HepG2 (cell line): ENCODE results near the gene NELFCD. TPM values are rescaled to one million over a fixed set of nuclear protein-coding genes. Genes with fewer than 3 reads are reported as not detected.

Source experiments
- CHCHD3 ChIP-seq: sonication (generic); formaldehyde crosslinking; IDR thresholded peaks from 2 replicates; pipeline ENCODE4 v1.8.0; 2022; ENCODE audit warnings: mild to moderate bottlenecking, missing genetic modification reagents, moderate library complexity
- GABPB1 ChIP-seq: IDR thresholded peaks from 2 replicates; pipeline ENCODE4 v1.6.1; 2016; ENCODE audit warnings: mild to moderate bottlenecking, missing genetic modification reagents, moderate library complexity, missing compliant biosample characterization
- GTF3A ChIP-seq: sonication (generic); formaldehyde crosslinking; conservative IDR thresholded peaks from 2 replicates; pipeline ENCODE4 v1.4.0; 2020; ENCODE audit warnings: mild to moderate bottlenecking, missing genetic modification reagents
- KDM2A ChIP-seq: sonication (generic); formaldehyde crosslinking; IDR thresholded peaks from 2 replicates; pipeline ENCODE4 v1.4.0; 2020; ENCODE audit warnings: low read depth, missing genetic modification reagents, borderline replicate concordance
- MAFK ChIP-seq, 2 experiments: IDR thresholded peaks in 1 of 2; conservative IDR thresholded peaks in 1 of 2; 2 replicates each; pipeline ENCODE4 v1.6.1; 2011; ENCODE audit warnings: improper control_type of control experiment in 2 of 2, low read length in 2 of 2
- MTA3 ChIP-seq: sonication (generic); formaldehyde crosslinking; IDR thresholded peaks from 2 replicates; pipeline ENCODE4 v1.4.0; 2020; ENCODE audit warnings: missing genetic modification reagents
- REPIN1 ChIP-seq: sonication (generic); formaldehyde crosslinking; IDR thresholded peaks from 2 replicates; pipeline ENCODE4 v1.8.0; 2022; ENCODE audit warnings: missing genetic modification reagents, low read depth, mild to moderate bottlenecking, borderline replicate concordance
- RFXANK ChIP-seq: IDR thresholded peaks from 2 replicates; pipeline ENCODE4 v1.6.1; 2016
- ZNF850 ChIP-seq: sonication (generic); formaldehyde crosslinking; conservative IDR thresholded peaks from 2 replicates; pipeline ENCODE4 v1.9.0; 2021; ENCODE audit warnings: mild to moderate bottlenecking, missing genetic modification reagents
- ZSCAN29 ChIP-seq: sonication (generic); formaldehyde crosslinking; conservative IDR thresholded peaks from 2 replicates; pipeline ENCODE4 v1.4.0; 2020; ENCODE audit warnings: mild to moderate bottlenecking, missing genetic modification reagents
- polyA plus RNA-seq, 8 experiments: library from polyadenylated mRNA; depleted of rRNA in 3 of 8; stranded (reverse) in 7 of 8; unstranded in 1 of 8; fragments of >200 nt; fragmentation: Illumina TruSeq in 4 of 8; extraction: Trizol in 4 of 8; gene quantifications; 2 replicates each; pipeline versions ENCODE4 v1.2.1 to v1.2.3, GENCODE V29; 2011 to 2016; ENCODE audit warnings: low read depth in 4 of 8, missing spikeins in 1 of 8, mixed read lengths in 1 of 8; ENCODE audit not compliant: insufficient read depth in 1 of 8
- total RNA-seq, 5 experiments: library from RNA; depleted of rRNA; stranded (reverse); fragments of >200 nt; fragmentation: Illumina TruSeq; extraction: Trizol; gene quantifications; 2 replicates each; pipeline ENCODE4 v1.2.3, GENCODE V29; 2016; ENCODE audit warnings: low read depth in 1 of 5
- TF ChIP-seq, protein P1 (sequence below): sonication (generic); formaldehyde crosslinking; IDR thresholded peaks from 2 replicates; pipeline ENCODE4 v1.5.0; 2020; ENCODE audit warnings: mild to moderate bottlenecking, missing genetic modification reagents
- TF ChIP-seq, protein P2 (sequence below): sonication (generic); formaldehyde crosslinking; IDR thresholded peaks from 2 replicates; pipeline ENCODE4 v1.9.0; 2021; ENCODE audit warnings: missing genetic modification reagents, mild to moderate bottlenecking, borderline replicate concordance
- TF ChIP-seq, protein P3 (sequence below): sonication (generic); formaldehyde crosslinking; IDR thresholded peaks from 2 replicates; pipeline ENCODE4 v1.5.1; 2020; ENCODE audit warnings: missing genetic modification reagents, mild to moderate bottlenecking, borderline replicate concordance
- TF ChIP-seq, protein P4 (sequence below): fragments of 450-650 bp; IDR thresholded peaks from 2 replicates; pipeline ENCODE4 v1.6.1; 2016
- TF ChIP-seq, protein P5 (sequence below): sonication (generic); formaldehyde crosslinking; IDR thresholded peaks from 2 replicates; pipeline ENCODE4 v1.4.0; 2020; ENCODE audit warnings: missing genetic modification reagents
- TF ChIP-seq, protein P6 (sequence below): sonication (generic); formaldehyde crosslinking; IDR thresholded peaks from 2 replicates; pipeline ENCODE4 v1.5.0; 2020; ENCODE audit warnings: missing genetic modification reagents

NELFCD gene
- total and polyA plus RNA-seq, 2 of the 13 experiments (the other 11 are each of a cell fraction or from before 2014, with no cell fraction given): 159 to 203 TPM

DNA sequence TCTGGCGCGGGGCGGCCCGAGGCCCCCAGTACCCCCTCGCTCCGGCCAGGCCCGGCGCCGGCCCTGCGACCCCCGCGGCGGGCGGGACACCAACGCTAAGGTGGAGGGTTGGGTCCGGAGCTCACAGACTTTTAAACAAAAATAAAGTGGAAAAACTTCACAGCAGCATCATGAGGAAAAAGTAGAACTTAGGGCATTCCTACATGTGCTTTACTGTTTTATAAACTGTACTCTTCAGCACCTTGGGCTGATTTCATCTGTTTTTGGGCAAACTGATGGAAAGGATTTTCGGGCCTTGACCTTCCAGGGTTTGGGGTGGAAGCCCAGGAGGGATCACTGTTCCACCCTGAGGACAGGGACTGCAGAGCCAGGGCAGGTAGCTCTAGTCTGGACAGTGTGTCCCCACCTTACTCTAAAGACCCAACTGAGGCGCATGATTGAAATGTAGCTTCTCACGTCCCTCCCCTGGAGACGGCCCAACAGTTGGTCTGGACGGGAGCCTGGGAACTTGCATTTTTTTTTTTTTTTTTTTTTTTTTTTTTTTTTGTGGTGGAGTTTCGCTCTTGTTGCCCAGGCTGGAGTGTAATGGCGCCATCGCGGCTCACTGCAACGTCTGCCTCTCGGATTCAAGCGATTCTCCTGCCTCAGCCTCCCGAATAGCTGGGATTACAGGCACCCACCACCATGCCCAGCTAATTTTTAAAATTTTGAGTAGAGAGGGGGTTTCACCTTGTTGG is 740 bp downstream of the NELFCD start (continued):
- TF ChIP-seq REPIN1: no peak
- no peak for TF ChIP-seq ZSCAN29 (CRISPR knock-in tag)
- TF ChIP-seq, protein P1, sequence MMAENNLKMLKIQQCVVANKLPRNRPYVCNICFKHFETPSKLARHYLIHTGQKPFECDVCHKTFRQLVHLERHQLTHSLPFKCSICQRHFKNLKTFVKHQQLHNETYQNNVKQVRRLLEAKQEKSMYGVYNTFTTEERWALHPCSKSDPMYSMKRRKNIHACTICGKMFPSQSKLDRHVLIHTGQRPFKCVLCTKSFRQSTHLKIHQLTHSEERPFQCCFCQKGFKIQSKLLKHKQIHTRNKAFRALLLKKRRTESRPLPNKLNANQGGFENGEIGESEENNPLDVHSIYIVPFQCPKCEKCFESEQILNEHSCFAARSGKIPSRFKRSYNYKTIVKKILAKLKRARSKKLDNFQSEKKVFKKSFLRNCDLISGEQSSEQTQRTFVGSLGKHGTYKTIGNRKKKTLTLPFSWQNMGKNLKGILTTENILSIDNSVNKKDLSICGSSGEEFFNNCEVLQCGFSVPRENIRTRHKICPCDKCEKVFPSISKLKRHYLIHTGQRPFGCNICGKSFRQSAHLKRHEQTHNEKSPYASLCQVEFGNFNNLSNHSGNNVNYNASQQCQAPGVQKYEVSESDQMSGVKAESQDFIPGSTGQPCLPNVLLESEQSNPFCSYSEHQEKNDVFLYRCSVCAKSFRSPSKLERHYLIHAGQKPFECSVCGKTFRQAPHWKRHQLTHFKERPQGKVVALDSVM (CRISPR knock-in tag): no peak
- no peak for TF ChIP-seq ZNF850 (CRISPR knock-in tag)
- no peak for TF ChIP-seq GABPB1 (CRISPR knock-in tag)
- TF ChIP-seq, protein P2, sequence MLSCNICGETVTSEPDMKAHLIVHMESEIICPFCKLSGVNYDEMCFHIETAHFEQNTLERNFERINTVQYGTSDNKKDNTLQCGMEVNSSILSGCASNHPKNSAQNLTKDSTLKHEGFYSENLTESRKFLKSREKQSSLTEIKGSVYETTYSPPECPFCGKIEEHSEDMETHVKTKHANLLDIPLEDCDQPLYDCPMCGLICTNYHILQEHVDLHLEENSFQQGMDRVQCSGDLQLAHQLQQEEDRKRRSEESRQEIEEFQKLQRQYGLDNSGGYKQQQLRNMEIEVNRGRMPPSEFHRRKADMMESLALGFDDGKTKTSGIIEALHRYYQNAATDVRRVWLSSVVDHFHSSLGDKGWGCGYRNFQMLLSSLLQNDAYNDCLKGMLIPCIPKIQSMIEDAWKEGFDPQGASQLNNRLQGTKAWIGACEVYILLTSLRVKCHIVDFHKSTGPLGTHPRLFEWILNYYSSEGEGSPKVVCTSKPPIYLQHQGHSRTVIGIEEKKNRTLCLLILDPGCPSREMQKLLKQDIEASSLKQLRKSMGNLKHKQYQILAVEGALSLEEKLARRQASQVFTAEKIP: no peak
- no peak for TF ChIP-seq MAFK (conservative IDR thresholded peaks at IDR 0.05 in 1 of 2, IDR thresholded peaks at IDR 0.05 in 1 of 2; ENCODE audit: low read length in 2 of 2)
- TF ChIP-seq, protein P3, sequence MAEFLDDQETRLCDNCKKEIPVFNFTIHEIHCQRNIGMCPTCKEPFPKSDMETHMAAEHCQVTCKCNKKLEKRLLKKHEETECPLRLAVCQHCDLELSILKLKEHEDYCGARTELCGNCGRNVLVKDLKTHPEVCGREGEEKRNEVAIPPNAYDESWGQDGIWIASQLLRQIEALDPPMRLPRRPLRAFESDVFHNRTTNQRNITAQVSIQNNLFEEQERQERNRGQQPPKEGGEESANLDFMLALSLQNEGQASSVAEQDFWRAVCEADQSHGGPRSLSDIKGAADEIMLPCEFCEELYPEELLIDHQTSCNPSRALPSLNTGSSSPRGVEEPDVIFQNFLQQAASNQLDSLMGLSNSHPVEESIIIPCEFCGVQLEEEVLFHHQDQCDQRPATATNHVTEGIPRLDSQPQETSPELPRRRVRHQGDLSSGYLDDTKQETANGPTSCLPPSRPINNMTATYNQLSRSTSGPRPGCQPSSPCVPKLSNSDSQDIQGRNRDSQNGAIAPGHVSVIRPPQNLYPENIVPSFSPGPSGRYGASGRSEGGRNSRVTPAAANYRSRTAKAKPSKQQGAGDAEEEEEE (CRISPR knock-in tag): no peak
- TF ChIP-seq, protein P4, sequence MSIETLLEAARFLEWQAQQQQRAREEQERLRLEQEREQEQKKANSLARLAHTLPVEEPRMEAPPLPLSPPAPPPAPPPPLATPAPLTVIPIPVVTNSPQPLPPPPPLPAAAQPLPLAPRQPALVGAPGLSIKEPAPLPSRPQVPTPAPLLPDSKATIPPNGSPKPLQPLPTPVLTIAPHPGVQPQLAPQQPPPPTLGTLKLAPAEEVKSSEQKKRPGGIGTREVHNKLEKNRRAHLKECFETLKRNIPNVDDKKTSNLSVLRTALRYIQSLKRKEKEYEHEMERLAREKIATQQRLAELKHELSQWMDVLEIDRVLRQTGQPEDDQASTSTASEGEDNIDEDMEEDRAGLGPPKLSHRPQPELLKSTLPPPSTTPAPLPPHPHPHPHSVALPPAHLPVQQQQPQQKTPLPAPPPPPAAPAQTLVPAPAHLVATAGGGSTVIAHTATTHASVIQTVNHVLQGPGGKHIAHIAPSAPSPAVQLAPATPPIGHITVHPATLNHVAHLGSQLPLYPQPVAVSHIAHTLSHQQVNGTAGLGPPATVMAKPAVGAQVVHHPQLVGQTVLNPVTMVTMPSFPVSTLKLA: no peak
- TF ChIP-seq GTF3A: no peak
- TF ChIP-seq, protein P5, sequence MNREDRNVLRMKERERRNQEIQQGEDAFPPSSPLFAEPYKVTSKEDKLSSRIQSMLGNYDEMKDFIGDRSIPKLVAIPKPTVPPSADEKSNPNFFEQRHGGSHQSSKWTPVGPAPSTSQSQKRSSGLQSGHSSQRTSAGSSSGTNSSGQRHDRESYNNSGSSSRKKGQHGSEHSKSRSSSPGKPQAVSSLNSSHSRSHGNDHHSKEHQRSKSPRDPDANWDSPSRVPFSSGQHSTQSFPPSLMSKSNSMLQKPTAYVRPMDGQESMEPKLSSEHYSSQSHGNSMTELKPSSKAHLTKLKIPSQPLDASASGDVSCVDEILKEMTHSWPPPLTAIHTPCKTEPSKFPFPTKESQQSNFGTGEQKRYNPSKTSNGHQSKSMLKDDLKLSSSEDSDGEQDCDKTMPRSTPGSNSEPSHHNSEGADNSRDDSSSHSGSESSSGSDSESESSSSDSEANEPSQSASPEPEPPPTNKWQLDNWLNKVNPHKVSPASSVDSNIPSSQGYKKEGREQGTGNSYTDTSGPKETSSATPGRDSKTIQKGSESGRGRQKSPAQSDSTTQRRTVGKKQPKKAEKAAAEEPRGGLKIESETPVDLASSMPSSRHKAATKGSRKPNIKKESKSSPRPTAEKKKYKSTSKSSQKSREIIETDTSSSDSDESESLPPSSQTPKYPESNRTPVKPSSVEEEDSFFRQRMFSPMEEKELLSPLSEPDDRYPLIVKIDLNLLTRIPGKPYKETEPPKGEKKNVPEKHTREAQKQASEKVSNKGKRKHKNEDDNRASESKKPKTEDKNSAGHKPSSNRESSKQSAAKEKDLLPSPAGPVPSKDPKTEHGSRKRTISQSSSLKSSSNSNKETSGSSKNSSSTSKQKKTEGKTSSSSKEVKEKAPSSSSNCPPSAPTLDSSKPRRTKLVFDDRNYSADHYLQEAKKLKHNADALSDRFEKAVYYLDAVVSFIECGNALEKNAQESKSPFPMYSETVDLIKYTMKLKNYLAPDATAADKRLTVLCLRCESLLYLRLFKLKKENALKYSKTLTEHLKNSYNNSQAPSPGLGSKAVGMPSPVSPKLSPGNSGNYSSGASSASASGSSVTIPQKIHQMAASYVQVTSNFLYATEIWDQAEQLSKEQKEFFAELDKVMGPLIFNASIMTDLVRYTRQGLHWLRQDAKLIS (CRISPR knock-in tag): no peak
- TF ChIP-seq MTA3 (CRISPR knock-in tag): no peak
- TF ChIP-seq, protein P6, sequence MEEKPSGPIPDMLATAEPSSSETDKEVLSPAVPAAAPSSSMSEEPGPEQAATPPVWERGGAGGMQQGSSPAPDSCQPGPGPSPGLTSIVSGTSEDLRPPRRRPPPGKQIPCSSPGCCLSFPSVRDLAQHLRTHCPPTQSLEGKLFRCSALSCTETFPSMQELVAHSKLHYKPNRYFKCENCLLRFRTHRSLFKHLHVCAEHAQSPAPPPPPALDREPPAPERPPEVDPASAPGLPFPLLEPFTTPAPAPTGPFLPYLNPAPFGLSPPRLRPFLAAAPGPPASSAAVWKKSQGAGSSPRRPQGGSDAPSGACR (CRISPR knock-in tag): 0 out of 2 replicates have a peak, but pooled peaks have one; percentile 64
- TF ChIP-seq RFXANK (CRISPR knock-in tag): no peak
- TF ChIP-seq KDM2A (CRISPR knock-in tag): peak; percentile 37; the same call in 1 of the 2 replicates
- TF ChIP-seq CHCHD3: no peak
